Stimulated activated CD8-positive, alpha-beta memory T cell treated with anti-CD3 and anti-CD28 coated beads, Interleukin-15, amount 100 ng/mL, for 4 hours (primary cell): ENCODE results near the gene LRMDA.

Experiments
- DNase-seq, 2 donors: peaks; one replicate each; pipeline ENCODE4 v3.0.0-alpha.2; 2020; ENCODE audit warnings: low read depth in 2 of 2

Gene LRMDA

DNA sequence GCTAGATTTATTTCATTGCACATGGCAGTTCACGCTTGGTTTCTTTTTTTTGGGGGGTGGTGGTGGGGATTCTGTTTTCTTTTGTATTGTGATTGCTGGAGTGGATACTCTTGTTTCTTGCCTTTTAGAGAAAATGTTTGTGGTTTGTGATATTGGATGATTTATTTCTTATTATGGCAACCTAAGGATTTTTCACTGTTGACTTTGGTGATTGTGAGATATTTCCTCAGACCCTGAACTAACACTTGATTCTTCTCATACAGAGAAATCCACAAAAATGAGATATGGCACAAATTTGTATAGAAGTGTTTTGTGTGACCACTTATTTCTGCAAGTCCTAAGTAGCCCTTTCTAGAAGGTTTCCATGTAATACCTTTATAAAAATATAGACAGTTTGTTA is 871.1 kb downstream of the LRMDA start:
- DNase-seq: no peak

DNA sequence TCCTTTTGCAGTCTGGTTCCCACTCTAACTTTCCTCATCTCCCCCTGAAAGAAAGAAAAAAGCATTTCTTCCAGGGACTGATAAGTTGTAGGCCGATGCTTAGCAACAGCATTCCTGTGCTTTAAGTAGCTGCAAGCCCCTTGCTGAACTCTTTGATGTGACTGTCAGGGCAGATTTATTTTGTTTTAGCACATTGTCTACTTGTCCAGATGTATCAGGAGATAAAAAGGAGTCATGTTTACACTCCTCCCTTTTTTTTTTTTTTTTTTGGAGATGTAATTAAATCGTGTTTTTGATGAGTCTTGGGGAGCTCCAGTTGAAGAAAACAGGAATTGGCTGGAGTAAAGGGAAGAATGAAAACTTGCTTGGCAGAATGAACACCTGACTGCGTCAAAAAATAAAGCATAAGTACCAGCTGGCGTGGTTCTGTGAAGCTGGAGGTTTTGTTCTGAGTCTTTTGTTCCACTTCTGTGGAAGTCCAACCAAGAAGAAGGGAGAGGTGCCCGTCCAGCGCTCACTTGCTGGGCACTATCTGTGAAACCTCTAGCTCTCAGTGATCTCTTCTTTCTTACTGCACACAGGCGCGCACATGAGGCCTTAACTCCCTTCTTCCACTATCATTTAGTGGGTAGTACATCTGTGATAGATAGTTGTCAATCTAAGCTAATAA is 871.7 kb downstream of the LRMDA start:
- no peak for DNase-seq

DNA sequence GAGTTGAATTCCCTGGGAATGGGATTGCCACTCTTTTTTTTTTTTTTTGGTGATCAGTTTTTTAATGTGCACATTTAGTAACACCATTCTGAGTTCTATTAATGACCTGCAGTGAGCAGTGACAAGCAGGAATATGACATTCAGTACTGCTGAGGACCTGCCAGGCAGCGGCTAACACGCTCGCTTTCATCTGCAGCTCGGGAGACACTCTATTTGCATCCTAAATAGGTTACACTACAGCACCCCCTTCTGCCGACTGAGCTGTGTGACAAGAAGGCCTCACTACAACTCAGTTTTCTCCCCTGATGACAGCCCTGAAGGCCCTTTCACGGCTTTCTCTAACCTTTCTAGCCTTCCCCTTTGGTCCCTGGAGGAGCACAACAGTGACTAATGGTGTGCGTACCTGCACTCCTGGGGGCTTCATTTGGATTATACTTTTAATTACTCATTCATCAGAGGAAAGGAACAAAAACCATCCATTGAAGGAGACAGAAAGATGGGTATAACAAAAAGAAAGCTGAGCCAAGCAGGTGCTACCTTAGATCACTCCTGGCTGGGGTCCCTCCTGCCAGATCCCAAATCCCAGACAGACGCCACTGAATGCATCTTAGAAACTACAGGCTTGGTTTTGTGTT is 872.4 kb downstream of the LRMDA start:
- DNase-seq: no peak

DNA sequence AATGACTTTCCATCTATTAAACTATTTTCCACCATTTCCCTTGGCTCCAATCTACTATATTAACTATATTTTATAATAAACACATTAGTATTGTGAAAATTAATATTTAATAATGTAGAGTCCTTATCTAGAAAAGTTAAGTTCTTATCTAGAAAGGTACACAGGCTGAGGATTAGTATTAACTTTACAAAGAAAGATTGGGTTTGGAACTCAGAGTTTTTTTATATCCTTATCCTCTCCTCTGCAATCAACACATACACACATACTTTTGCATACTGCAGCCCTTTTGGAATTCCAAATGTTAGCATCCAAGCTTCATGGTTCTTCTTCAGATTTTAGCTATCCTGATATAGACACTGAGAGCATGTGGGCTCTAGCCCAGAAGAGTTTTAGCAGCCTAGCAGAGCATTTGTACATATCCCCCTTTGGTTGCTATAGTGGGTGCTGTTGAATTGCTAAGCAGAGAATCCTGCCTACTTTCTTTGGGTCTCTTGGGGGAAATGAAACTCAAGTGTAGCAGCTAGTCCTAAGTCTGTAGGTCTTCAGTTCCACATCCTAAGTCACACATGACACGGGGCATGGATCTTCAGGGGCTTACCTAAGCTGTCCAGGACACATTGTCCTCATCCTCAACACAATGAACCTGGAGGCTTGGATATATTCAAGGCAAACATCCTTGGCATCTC is 874.6 kb downstream of the LRMDA start:
- no peak for DNase-seq

DNA sequence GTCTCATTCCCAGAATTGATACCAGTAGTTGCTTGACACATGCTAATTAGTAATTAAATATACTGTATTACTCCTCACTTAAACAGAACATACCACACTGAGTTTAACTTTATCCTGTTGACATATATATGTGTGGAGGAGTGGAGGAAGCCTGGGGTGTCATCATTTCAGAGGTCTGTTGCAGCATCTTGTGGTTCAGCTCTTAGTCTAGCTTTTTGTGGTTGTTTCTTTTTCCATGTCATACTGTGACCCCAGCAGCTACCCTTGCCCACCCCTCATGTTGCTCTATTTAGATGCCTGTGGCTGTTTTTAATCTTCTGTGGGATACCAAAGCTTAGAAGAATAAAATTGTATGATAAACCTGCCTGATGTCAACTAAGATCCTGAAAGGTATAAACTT is 875.4 kb downstream of the LRMDA start:
- DNase-seq: no peak

DNA sequence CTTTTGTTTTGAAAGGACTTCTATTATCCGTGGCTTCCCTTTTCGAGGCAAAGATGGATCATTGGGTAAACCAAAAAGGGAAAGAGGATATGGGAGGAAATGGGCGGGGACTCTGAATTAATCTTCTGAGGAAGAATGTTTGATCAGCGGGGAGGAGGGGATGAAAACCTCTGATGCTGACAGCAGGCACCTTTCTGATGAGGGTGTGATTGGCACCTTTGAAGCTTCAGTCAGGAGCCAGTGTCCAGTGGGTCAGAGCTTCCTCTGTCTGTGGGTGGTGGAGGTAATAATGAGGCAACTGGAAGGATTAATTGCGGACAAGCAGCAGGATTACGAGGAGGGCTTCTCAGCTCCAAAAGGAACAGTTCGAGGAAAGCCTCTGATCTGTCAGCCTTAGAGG is 877.6 kb downstream of the LRMDA start:
- no peak for DNase-seq

DNA sequence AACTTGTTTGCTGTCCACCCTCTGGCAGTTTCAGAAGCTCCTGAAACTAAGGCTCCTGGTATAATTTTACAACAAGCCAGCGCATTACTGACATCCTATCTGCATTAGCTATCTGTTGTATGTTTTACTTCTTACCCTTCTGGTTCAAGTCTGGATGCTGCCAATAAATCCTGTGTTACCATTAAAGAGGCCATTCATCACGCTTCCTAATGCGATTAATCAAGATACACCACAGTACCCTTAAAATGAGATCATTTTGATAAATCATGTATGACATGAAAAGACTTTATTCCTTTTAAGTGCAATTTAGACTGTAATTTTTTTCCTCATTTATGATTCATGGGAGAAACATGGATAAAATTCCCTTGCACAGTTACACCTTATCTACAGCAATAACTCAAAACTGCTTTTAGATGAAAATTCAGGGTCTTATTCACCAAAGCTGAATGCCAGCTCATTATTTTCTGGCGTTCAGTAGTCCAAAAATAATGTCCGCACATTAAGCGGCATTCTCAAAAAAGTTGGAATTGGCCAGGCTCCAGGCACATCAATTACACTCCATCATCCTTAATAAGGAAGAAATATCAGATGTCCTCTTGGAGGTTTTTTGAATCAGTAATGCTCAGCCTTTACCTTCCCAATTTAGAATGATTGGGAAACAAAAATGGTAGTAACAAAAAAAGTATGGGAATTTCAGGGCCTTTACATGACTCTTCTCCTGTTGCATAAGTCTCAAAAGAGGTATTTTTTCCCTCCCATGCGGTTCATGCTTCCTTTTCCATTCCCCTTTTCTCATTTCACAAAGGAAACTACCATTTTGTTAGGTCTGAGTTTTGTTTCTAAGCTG is 878.5 kb downstream of the LRMDA start:
- no peak for DNase-seq

DNA sequence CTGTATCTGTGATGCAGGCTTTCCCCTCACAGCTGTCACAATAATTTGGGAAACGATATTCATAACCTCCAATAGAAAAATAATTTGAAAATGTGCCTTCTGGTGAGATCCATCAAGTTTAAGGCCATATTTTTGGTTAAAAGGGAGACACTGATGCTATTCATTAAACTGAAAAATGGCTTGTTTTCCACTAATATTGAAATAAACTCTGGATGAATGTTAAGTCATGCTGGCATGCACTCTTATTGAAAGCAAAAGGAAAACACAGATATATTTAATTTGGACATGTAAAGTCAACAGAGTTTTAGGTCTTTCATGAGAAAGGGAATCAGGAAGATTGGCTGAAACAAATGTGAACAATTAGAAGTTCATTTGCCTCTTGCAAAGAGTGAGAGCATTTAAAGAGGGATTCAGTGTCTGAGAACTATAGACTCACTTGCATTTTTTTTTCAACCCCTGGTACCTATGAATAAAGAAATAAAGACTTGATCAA is 879.2 kb downstream of the LRMDA start:
- no peak for DNase-seq

DNA sequence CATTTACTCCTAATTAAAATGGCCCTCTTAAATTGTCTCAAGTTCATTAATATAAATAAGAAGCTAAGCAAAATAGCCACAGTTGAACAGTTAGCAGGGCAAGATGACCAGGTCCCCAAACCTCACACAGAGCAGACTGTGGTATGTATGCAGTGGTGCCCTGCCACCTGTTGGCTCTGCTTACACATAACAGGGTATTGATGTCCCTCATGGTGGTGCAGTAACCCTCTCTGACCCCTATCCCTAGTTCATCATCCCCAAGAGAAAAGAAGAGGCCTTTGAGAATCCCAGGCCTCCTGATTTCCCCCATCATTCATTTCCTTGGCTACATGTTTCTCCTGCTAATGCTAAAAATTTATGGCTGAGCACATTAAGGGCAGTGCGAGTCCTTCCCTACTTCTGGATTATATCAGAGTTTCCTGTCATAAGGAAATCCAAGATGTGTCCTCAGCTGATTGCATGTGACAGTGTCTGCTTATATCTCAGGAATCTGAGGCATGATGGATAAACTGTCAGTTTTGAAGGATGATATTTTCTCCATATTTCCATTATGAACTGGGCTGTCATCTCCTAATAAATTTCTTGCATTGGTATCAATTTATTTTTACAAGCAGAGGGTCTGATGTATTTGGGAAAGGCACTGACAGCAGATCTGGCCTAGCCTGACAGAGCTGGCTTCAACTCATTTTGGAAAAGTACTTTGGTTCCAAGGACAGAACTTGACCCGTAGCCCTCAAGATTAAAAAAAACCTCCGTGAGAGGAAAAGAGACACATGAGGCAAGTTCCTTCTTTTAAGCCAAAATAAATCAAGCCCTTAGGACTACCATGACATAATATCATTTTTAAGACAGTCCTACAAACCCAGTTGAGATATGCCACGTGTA is 880.6 kb downstream of the LRMDA start:
- no peak for DNase-seq

DNA sequence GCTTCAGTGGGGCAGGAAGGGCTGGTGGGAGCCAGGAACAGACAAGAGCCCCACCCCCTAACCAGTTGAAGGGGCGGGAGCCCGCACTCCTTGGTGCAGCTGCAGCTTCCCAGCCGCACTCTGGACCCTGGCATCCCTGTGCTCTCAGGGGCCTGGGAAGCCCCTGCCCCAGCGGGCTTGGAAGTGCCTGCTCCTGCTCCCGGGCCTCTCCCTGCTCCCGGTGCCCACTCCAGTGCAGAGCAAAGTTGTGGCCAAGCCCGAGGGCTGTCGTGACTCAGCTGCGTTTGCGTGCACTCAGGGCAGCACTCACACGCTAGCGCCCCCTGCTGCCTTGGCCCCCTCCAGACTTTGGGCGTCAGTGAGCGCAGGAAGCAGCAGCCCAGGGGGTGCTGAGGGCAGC is 883.8 kb downstream of the LRMDA start:
- DNase-seq: no peak

DNA sequence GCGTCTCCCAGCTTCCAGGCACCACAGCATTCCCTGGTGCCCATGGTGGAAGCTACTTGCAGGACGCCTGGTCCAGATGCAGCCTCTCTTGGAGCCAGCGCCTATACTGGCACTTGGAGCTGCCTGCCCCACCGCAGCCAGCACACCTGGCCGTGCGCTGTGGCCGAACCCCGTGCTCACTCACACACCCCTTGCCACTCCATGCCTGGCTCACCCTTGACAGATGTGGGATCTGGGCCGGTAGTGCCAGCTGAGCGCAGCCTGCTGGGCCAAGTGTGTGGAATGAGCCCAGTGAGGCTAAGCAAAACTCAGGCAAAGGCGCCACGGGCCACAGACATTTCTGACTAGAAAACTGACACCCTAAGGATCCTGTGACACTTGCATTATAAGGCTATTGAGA is 884.8 kb downstream of the LRMDA start:
- DNase-seq: no peak

DNA sequence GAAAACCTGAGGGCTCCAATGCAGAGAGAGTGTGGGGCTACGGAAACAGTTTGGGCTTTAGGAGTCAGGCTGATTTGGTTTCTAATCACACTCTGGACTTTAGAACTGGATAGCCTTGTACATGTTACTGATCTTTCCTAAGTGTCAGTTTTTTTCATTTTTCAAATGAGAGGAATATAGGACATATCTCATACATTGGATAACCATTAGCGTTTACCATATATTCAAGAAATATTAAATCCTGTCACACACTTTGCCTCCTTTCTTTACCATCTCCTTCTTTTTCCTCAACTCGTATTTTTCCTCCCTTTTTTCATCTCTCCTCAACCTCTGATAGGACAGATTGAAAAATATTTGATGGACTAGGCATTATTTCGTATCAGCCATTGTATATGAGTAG is 885.7 kb downstream of the LRMDA start:
- DNase-seq: no peak

DNA sequence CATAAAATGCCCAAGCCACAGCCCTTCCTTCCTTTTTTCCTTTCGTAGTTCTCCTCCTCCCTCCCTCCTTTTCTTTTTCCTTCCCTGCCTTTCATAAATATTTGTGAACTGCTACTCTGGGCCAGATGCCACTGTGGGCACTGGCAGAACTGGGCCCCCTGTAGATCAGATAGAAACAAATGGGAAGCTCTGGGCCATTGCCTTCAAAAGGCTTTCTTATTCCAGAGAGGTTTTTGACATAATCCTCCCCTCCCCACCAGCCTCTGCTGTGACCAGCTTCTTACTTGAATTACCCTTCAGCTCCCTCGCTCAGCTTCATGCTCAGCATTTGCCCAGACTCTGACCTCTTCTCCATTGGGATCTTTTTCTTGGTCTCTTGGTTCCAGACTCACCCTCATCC is 886.8 kb downstream of the LRMDA start:
- DNase-seq: no peak

DNA sequence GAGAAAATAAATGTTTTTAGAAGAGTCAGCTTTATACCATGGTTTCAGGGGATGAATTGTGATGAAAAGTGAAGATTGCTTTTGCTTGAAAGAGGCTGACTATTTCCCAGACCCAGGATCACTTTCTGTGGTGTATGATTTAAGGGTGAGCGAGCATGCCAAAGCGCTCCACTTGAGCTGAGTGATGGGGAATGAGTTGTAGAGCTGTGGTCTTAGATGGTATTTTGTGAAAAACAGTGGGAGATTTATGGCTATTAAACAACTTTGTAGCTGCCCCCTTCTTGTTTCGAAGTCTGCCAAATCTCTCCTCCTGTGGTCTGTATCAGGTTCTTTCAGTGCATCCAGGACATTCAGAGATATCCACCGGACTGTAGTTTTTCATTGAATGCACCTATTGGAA is 888.2 kb downstream of the LRMDA start:
- DNase-seq: no peak

DNA sequence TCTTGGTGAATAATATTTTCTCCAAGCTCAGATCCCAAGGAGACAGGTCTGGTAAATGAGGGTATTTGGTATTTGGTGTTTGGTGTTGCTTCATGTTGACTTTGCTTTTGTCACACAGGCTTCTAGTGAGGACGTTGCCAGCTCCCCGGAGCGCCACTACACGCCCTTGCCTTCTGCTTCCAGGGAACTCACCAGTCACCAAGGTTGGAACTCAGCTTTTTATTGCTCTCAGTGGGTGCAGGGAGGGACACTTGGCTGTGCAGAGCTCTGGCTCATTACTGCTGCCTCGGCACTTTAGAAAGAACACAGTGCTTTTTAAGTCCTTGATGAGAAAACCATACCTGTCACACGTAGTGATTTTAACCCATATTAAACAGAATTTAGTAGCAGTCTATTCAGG is 892.9 kb downstream of the LRMDA start:
- no peak for DNase-seq

DNA sequence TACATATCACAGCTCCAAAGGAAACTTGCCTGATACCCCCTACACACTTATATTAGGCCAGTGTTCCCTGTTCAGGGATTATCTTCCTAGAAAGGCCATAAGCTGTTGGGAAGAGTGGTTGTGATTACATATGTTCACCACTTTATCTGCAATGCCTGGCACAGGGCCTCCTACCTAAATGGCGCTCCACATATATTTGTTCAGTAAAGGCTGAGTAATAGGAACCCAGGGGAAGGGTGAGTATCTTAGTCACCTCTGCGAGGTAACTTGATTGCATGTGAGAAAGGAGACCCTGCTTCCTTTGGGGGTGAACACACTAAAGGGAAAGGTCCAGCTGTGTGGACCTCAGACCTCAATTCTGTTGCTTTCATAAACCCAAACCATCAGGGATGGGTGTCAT is 896.0 kb downstream of the LRMDA start:
- DNase-seq: no peak

DNA sequence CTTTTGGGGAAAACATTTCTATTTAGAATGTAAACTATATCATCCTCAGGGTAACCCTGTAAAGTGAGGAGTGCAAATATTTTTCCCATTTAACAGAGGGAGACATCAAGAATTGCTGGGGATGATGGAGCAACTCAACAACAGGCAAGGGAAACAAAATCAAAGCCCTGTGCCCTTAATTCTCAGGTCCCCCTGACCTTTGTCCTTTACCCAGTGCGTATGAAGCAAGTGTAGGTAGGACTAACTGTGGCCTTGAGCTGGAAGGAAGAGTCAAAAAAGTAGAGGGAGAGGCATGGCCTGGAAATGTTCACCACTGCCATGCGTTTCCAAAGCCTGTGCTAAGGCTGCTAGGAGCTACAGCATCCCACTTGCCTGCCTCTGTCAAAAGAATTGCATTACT is 896.9 kb downstream of the LRMDA start:
- no peak for DNase-seq

DNA sequence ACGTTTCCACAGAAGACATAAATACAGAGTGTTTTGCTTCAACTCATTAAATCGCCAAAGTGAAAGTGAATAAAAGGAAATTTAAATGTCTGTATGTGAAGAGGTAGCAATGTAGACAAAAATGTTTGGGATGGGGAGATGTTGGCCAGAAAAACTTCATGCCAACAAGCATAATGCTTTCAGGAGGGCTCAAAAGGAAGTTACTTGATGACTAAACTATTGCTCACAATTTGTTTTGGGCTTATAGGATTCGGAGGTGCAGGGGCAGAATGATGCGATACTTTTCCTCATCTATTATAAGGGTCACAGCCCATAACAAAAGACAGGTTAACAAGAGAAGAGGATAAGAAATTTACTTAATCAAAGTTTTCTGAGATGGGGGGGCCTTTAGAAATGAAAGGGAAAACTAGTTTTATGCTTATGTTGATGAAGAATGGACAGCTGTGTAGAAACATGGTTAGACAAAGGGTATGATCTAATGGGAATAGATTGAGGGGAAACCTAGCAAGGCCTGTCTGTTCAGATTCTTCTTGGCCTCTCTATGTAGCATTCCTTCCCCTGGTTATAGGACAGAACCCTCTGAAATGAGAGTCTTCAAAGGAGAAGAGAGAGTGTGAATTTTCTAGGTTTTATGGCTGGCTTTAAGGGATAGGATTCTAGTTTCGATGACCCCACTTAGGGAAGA is 898.6 kb downstream of the LRMDA start:
- DNase-seq: no peak

DNA sequence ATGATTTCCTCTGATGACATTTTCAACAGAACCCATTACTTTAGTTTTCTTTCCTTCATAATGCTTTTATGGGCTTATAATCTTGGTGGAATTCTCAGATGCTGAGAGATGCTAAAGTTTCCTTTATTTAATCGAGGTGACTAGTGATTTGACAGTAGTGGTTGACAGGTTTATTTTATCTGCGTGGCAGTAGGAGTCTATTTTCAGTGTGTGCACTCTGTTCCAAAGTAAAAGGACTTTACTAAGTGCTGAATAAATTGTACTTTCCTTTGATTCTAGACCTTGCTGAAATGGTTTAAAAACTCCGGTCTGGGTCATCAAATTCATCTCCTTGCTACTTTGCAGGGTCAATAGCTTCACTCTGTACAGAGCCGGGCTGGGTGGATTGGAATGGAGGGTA is 900.3 kb downstream of the LRMDA start:
- no peak for DNase-seq

DNA sequence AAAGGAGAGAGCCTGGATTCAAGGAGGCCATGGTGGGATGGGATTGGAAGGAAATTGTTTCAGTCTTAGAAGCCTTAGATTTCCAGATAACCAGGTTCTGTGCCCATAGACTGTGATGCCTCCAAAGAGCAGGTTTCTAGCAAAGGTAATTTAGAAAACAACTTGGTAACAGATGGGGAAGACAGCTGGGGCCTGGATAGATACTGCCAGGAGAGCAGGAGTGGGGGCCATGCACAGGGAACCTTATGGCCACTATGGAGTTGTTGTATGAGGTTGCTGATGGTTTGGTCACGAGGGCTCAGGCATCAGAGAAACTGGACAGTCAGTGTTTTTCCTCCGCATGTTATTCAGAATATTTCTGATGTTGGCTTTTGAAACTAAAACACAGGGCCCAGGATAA is 901.9 kb downstream of the LRMDA start:
- no peak for DNase-seq

DNA sequence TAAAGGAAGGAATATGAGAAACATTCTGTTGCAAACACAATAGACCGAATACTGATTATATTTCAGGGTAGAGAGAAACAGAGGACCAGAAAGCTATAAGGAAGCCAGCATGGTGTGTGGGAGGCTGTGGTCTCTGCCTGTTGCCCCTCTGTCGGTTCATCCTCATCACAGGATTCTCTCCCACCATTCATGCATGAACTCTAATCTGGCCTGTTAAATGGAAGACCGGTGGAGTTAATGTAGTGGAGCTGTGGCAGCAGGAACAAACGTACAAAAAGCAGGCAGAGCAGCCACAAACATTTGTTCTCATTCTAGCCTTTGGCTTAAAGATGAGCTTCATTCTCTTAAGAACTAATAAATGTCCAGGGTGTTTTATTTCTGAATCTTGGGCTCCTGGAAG is 902.4 kb downstream of the LRMDA start:
- DNase-seq: no peak
